ENCODE results near the gene CATSPERE. TPM values are rescaled to one million over a fixed set of nuclear protein-coding genes. Genes with fewer than 3 reads are reported as not detected.

CATSPERE gene
- total RNA-seq = 0.12 and 0.26 TPM in 2 replicates

DNA sequence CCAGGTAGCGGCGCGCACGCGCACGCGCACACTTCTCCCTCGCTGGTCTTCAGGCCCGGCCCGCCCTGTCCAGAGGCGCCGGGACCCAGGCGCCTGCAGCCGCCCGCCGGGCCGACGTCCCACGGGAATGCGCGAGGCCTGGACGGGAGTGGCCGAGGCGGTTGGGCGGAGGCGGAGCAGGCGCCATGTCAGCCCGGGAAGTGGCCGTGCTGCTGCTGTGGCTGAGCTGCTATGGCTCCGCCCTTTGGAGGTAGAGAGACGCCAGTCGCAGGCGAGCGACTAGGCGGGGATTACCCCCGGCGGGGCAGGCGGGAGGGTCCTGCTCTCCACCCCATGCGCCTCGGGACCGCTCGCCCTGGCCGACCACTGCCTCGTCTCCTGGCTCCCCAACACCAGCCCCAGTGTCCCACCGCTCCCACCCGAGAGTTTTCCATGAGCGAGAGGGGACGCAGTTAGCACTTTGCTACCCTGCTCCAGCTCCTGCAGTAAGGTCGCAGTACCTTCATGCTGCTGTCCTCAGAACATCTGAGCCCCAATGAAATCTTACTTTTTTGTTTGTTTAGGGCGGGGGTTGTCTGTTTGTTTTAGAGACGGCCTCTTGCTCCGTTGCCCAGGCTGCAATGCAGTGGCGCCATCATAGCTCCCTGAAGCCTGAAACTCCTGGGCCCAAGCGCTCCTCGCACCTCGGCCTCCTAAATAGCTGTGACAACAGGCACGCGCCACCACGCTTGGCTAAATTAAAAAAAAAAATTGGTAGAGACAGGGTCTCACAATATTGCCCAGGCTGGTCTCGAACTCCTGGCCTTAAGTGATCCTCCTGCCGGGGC, at the start of gene CATSPERE:
Gene CATSPERE (plus strand): TSS at position 29 of the 827 bp plus-strand sequence. CDS start 157 bp downstream, at position 186.

DNA sequence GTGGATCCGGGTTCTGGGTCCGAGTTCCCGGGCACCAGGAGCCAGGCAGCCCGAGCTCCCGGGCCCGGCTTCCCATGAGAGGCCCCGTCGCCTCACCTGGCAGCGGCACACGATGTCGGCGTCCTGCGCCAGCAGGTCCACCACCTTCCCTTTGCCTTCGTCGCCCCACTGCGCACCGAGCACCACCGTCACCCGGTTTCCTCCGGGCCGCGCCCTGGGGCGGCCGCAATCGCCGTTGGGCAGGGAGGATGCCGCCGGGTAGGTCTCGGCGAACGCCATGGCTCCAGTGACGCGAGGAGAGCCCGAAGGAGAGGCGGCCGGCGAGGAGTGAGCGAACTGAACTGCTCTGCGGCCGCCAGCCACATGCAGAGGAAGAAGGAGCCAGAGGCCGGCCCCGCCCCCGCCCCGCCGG, 9.5 kb upstream of the CATSPERE start, which contains the start of gene ADSS2:
Gene ADSS2 (minus strand): TSS at position 371 of the 412 bp plus-strand sequence. CDS start 92 bp downstream, at position 279.

DNA sequence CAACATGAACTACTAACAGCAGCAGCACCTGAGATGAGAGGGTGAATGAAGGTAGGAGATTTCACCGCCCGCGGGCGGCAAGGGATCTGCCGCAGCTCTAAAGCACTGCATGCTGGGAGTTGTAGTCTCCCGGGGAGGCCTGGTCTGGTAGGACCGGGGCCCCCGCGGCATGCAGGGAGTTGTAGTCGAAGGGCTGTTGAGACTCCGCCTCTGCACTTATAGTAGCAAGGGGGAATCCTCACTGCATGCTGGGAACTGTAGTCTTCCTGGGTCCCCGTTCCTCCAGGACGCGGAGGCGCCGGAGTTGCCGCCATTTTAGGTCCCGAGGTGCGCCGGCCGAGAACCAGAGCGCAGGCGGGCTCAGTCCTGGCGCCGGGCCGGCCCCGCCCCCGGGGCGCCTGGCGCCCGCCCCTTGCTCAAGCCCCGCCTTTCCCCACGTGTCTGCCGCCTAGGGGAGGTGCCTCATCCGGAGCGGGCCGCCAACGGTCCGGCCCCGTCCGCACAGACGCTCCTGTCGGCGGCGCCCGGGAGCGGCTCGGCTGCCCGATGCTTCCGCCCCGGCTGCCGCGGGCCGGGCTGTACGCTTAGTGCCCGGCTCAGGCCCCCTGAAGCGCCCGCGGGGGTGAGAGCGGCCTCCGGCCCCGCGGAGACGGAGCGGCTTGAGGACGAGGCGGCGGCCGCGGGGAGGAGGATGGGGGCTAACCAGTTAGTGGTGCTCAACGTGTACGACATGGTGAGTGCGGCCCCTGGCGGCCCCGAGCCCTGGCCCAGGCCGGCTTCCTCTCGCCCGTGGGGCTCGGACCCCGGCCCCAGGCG, 191.8 kb downstream of the CATSPERE start, which contains the start of gene DESI2:
Gene DESI2 (plus strand): TSS at position 504 of the 816 bp plus-strand sequence. CDS start 188 bp downstream, at position 692.

Other genes with a start within 250 kb of the CATSPERE start
- 21.9 and 25.9 TPM in 2 replicates for gene ADSS2, start 9.4 kb upstream of the CATSPERE start, total RNA-seq
- gene DESI2, start 191.9 kb downstream of the CATSPERE start, total RNA-seq = 45.2 and 45.6 TPM in 2 replicates

Data from pericardium fibroblast (primary cell).